K562 (cell line): ENCODE measurements around the gene SCNN1B.

ENCODE experiments used
- CBFB ChIP-seq: sonication (generic); formaldehyde crosslinking; IDR thresholded peaks from 2 replicates; pipeline ENCODE4 v1.4.0; 2020; ENCODE audit warnings: mild to moderate bottlenecking, missing genetic modification reagents
- CHD1 ChIP-seq: fragments of 200-600 bp; sonication (generic); IDR thresholded peaks from one replicate; pipeline ENCODE4 v1.6.1; 2012; ENCODE audit warnings: mild to moderate bottlenecking, moderate library complexity, low read length, inconsistent platforms
- CHD4 ChIP-seq: fragments of 200-600 bp; sonication (generic); IDR thresholded peaks from 3 replicates; pipeline ENCODE4 v1.6.1; 2012; ENCODE audit warnings: low read depth, mild to moderate bottlenecking, mixed read lengths, low read length, inconsistent platforms; ENCODE audit not compliant: insufficient read depth, insufficient replicate concordance, poor library complexity, severe bottlenecking
- CTCF ChIP-seq, 3 experiments: IDR thresholded peaks in 2 of 3; conservative IDR thresholded peaks in 1 of 3; 2 replicates each; pipeline ENCODE4 v1.5.1; 2011 to 2012; ENCODE audit warnings: low read length in 3 of 3, mild to moderate bottlenecking in 3 of 3, control low read depth in 2 of 3, improper control_type of control experiment in 1 of 3, inconsistent platforms in 1 of 3, low read depth in 1 of 3, mixed read lengths in 1 of 3, moderate library complexity in 1 of 3; ENCODE audit not compliant: insufficient read depth in 2 of 3
- E2F6 ChIP-seq, 2 experiments: IDR thresholded peaks; 2 replicates each; pipeline ENCODE4 v1.6.1; 2011; ENCODE audit warnings: borderline replicate concordance in 1 of 2, control low read depth in 1 of 2, low read depth in 1 of 2, low read length in 1 of 2, mild to moderate bottlenecking in 1 of 2, mixed read lengths in 1 of 2, moderate library complexity in 1 of 2; ENCODE audit not compliant: insufficient read depth in 1 of 2, insufficient read length in 1 of 2, poor library complexity in 1 of 2, severe bottlenecking in 1 of 2; ENCODE audit errors: extremely low read depth in 1 of 2
- HMG20A ChIP-seq: fragments of 450-650 bp; formaldehyde crosslinking; conservative IDR thresholded peaks from 2 replicates; pipeline ENCODE4 v1.4.0; 2020; ENCODE audit warnings: mild to moderate bottlenecking, mixed read lengths
- PATZ1 ChIP-seq: fragments of 250-450 bp; sonication (Bioruptor Pico); IDR thresholded peaks from 2 replicates; pipeline ENCODE4 v1.5.0; 2020; ENCODE audit warnings: mild to moderate bottlenecking, borderline replicate concordance
- POLR2A ChIP-seq: fragments of 450-650 bp; conservative IDR thresholded peaks from 2 replicates; pipeline ENCODE4 v1.6.1; 2016
- POU5F1 ChIP-seq: fragments of 150-350 bp; IDR thresholded peaks from 2 replicates; pipeline ENCODE4 v1.6.1; 2014; ENCODE audit warnings: borderline replicate concordance, low read length, low read depth, mild to moderate bottlenecking; ENCODE audit not compliant: partially characterized antibody
- REST ChIP-seq, 2 experiments: fragments of 450-650 bp; formaldehyde crosslinking in 1 of 2; IDR thresholded peaks; 2 replicates each; pipeline versions ENCODE4 v1.4.0 to v1.6.1; 2014 to 2020; ENCODE audit warnings: mild to moderate bottlenecking in 2 of 2, borderline replicate concordance in 1 of 2, low read depth in 1 of 2
- ZFX ChIP-seq: sonication (generic); formaldehyde crosslinking; IDR thresholded peaks from 2 replicates; pipeline ENCODE4 v1.8.0; 2022; ENCODE audit warnings: mild to moderate bottlenecking, missing genetic modification reagents, moderate library complexity
- ZNF274 ChIP-seq: IDR thresholded peaks from 2 replicates; pipeline ENCODE4 v1.6.1; 2011; ENCODE audit warnings: low read depth, mild to moderate bottlenecking, low read length, moderate library complexity, borderline replicate concordance
- ZNF384 ChIP-seq: IDR thresholded peaks from 2 replicates; pipeline ENCODE4 v1.6.1; 2012; ENCODE audit warnings: low read depth, low read length, improper control_type of control experiment
- ZNF644 ChIP-seq: fragments of 200-800 bp; sonication (Bioruptor generic); IDR thresholded peaks from 2 replicates; pipeline ENCODE4 v1.6.1; 2016; ENCODE audit warnings: low read depth, missing genetic modification characterization, missing compliant biosample characterization

- TF ChIP-seq PATZ1 (CRISPR knock-in tag) (no peak), POLR2A (no peak), HMG20A (CRISPR knock-in tag) (no peak), CHD1 (no peak), ZNF644 (no peak), CHD4 (no peak), ZNF274 (no peak), POU5F1 (no peak), CBFB (CRISPR knock-in tag) (no peak), ZFX (CRISPR knock-in tag) (no peak), E2F6 (IDR thresholded peaks at IDR 0.05; ENCODE audit: borderline replicate concordance in 1 of 2, extremely low read depth in 1 of 2, insufficient read depth in 1 of 2, insufficient read length in 1 of 2, low read depth in 1 of 2, low read length in 1 of 2, poor library complexity in 1 of 2, severe bottlenecking in 1 of 2) (peak in 1 of 2 experiments; percentile 22), REST (IDR thresholded peaks at IDR 0.05; ENCODE audit: borderline replicate concordance) (no peak), REST (CRISPR knock-in tag; IDR thresholded peaks at IDR 0.05; ENCODE audit: low read depth) (no peak), ZNF384 (no peak), CTCF (IDR thresholded peaks at IDR 0.05 in 2 of 3, conservative IDR thresholded peaks at IDR 0.05 in 1 of 3; ENCODE audit: insufficient read depth in 2 of 3, low read depth in 1 of 3, low read length in 3 of 3) (peak; percentile 40 to 55 (median 44); a peak in 5 of 6 replicates)
Measured at GRCh38 chr16:23296994-23297393, 5.1 kb upstream of the SCNN1B start.
